OCI-LY3 (cell line): ENCODE data around the gene MNAT1.

Experiments
- CTCF ChIP-seq: fragments of 200-600, 300-600 bp; sonication (generic); IDR thresholded peaks from 2 replicates; pipeline ENCODE4 v1.5.1; 2014; ENCODE audit warnings: antibody characterized with exemption, low read length, low read depth
- EZH2phosphoT487 ChIP-seq: fragments of 200-600 bp; shearing (Covaris generic); IDR thresholded peaks from 2 replicates; pipeline ENCODE4 v1.6.1; 2018; ENCODE audit warnings: antibody characterized with exemption, mixed run types, low read depth

GRCh38 chr14:60768602-60769001 is 34.0 kb downstream of the MNAT1 start:
- TF ChIP-seq CTCF (no peak), EZH2phosphoT487 (no peak)
